ENCODE data around the gene ERRFI1. TPM values are rescaled to one million over a fixed set of nuclear protein-coding genes. Genes with fewer than 3 reads are reported as not detected.

The ERRFI1 gene
- total RNA-seq, 3 donors from 2014 or later = 48.5 to 84.0 (median 50.2) TPM

- no peak for ATAC-seq
- DNase-seq = no peak
- intact Hi-C loops (cut with DNase I, micrococcal nuclease) = no loop called here
- no peak overlapping the region for H3K4me3 ChIP-seq
- TF ChIP-seq CTCF (IDR thresholded peaks at IDR 0.05) = no peak
- H3K9me3 ChIP-seq = no peaks in the 10 kb centered on the region
- H3K36me3 ChIP-seq (ENCODE audit: low read depth) = no peaks in the 10 kb centered on the region
- H3K4me1 ChIP-seq (ENCODE audit: low read depth) = no peaks in the 10 kb centered on the region
These were observed 21.9 kb downstream of the ERRFI1 start for GRCh38 chr1:8004113-8004802.

- intact Hi-C loops (cut with DNase I, micrococcal nuclease) = no loop called here
- no peak for TF ChIP-seq CTCF (IDR thresholded peaks at IDR 0.05)
- H3K4me1 ChIP-seq (ENCODE audit: low read depth) = no peaks in the 10 kb centered on the region
- DNase-seq (no peak), ATAC-seq (peak; percentile 69)
- H3K9me3 ChIP-seq = no peaks in the 10 kb centered on the region
- no peak overlapping the region for H3K4me3 ChIP-seq
- H3K36me3 ChIP-seq (ENCODE audit: low read depth) = no peaks in the 10 kb centered on the region
These were observed 22.5 kb downstream of the ERRFI1 start for GRCh38 chr1:8003438-8004112.

DNA sequence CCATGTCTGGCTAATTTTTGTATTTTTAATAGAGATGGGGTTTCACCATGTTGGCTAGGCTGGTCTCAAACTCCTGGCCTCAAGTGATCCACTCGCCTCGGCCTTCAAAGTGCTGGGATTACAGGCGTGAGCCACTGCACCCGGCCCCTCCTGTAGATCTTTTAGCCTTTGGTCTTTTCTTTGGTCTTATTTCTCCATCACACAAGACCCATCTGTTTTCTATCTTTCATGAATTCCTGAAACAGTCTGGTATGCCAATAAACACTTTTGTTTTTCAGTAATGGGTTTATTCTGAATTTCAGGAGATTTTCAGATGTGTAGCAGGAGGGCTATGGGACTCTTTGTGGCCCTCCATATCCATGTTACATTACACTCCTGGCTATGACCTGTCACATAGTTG lies 23.2 kb downstream of the ERRFI1 start:
- no peak for TF ChIP-seq CTCF (IDR thresholded peaks at IDR 0.05)
- no peak overlapping the region for H3K4me3 ChIP-seq
- intact Hi-C loops (cut with DNase I, micrococcal nuclease) = no loop called here
- ATAC-seq = no peak
- no peaks in the 10 kb centered on the region for H3K4me1 ChIP-seq (ENCODE audit: low read depth)
- no peaks in the 10 kb centered on the region for H3K9me3 ChIP-seq
- H3K36me3 ChIP-seq (ENCODE audit: low read depth) = no peaks in the 10 kb centered on the region
- DNase-seq = no peak

- Histone ChIP-seq H3K9me3 (no peaks in the 10 kb centered on the region), H3K36me3 (ENCODE audit: low read depth) (no peaks in the 10 kb centered on the region), H3K4me3 (no peak overlapping the region), H3K4me1 (ENCODE audit: low read depth) (no peaks in the 10 kb centered on the region)
- ATAC-seq (no peak), DNase-seq (no peak)
- intact Hi-C loops (cut with DNase I, micrococcal nuclease) = no loop called here
- no peak for TF ChIP-seq CTCF (IDR thresholded peaks at IDR 0.05)
These were observed 23.7 kb downstream of the ERRFI1 start for GRCh38 chr1:8002329-8002910.

DNA sequence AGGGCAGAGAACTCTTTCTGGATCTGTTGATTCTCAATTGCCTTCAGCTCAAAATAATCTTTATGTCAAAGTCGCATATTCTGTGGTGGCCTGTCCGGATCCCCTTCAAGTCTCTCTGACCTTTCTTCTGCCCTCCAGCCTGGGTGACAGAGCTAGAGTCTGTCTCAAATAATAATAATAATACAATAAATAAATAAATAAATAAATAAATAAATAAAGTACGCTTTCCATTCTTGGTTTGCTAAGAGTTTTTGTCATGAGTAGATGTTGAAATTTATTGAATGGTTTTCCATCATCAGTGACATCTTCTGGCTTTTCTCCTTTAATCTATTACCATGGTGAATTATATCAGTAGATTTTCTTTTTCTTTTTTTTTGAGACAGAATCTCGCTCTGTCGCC lies 30.7 kb downstream of the ERRFI1 start:
- ATAC-seq (no peak), DNase-seq (no peak)
- intact Hi-C loops (cut with DNase I, micrococcal nuclease) = no loop called here
- H3K4me3 ChIP-seq = no peak overlapping the region
- no peak for TF ChIP-seq CTCF (IDR thresholded peaks at IDR 0.05)
- H3K36me3 ChIP-seq (ENCODE audit: low read depth) = no peaks in the 10 kb centered on the region
- no peaks in the 10 kb centered on the region for H3K4me1 ChIP-seq (ENCODE audit: low read depth)
- H3K9me3 ChIP-seq = no peaks in the 10 kb centered on the region

Measured in mucosa of descending colon (tissue), 3 donors.